ENCODE data around the gene HEXD. TPM values are rescaled to one million over a fixed set of nuclear protein-coding genes. Genes with fewer than 3 reads are reported as not detected.

HEXD gene
- total and polyA plus RNA-seq, 2 of the 8 experiments (the other 6 are each of a cell fraction or from before 2014, with no cell fraction given) = 20.6 to 21.8 TPM

DNA sequence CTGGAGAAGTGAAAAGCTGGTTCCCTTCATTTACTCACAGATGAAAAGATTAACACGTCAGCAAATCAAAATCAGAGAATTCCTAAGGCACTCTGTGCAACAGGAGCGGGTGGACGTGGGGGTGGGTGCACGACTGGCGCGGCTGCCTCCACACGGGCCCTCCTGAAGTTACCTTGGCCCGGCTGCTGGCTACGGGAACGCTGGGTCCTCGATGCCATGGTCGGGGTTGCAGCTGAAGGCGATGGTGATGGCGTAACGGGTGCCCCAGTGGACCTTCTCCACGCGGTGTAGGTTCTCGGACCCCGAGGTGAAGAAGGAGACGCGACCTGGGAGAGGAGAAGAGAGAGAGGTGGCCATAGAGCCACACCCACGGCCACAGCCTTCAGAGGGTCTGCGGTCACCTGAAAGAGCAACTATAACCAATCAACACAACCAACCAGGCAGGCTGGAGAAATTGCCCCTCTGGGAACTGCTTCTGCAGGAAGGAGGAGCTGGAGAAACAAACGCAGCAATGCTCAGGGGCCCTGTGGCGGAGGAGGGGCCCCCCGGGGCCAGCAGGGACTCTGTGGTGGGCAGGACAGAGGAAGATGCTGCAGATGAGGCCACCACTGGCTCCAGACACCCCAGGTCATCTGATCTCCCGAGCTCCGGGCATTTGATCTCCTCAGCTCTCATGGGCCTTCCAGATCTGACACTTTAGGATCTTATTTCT is 25.8 kb upstream of the HEXD start (continued):
- TF ChIP-seq SP2 (IDR thresholded peaks at IDR 0.05; ENCODE audit: low read length) = no peak
- TF ChIP-seq CREB1 (IDR thresholded peaks at IDR 0.05) = no peak
- TF ChIP-seq GTF2F1 (IDR thresholded peaks at IDR 0.05; ENCODE audit: borderline replicate concordance, low read depth, low read length) = no peak
- TF ChIP-seq POLR2AphosphoS5 (IDR thresholded peaks at IDR 0.05; ENCODE audit: low read depth, low read length) = no peak
- no peak for TF ChIP-seq TAF1 (IDR thresholded peaks at IDR 0.05; ENCODE audit: low read depth, low read length)
- TF ChIP-seq SP4 (IDR thresholded peaks at IDR 0.05; ENCODE audit: low read length) = no peak
